Measurements from ENCODE around the gene NECAP2.
"Not testable (repeated sequence)": the region's sequence is repeated elsewhere in the genome, so short reads cannot be mapped to it uniquely, and the experiment has no call there.

NECAP2 gene

DNA sequence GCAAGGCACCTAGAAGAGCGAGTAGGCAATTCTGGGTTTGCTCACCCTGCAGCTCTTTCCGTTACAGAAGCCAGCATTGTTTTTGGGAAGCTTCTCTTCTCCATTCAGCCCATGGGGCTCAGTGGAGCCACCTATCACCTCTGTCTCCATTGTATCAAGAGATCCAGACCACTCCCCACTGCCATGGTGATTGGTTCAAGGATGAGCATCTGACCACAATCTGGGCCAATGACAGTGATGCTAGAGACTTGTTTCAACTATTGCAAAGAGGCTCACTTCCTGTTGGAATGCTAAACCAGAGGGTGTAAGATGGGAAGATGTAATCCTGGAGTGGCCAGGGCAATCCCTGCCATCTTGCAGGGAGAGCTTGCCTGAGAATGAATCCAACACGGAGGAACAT is 9.9 kb upstream of the NECAP2 start:
- DNase-seq (ENCODE audit: low spot score), result no peak

DNA sequence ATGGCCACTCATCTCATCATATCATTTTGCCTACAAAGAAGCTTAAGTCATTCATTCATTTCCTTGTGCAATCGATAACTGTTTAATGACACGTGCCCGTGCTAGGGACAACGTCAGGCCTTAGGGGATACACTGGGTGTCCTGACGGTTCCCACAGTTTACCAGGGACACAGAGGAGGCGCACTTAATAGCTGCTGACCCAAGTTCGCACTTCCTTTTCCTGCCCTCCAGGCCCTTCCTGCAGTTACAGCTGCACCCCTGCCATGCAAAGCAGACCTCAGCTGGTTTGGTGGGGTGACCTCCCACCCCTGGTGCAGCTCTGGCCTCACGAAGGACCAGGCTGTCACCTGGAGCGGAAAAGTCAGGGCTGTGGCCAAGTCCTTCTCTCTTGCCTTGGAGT is 7.5 kb upstream of the NECAP2 start:
- DNase-seq (ENCODE audit: low spot score), result no peak

DNA sequence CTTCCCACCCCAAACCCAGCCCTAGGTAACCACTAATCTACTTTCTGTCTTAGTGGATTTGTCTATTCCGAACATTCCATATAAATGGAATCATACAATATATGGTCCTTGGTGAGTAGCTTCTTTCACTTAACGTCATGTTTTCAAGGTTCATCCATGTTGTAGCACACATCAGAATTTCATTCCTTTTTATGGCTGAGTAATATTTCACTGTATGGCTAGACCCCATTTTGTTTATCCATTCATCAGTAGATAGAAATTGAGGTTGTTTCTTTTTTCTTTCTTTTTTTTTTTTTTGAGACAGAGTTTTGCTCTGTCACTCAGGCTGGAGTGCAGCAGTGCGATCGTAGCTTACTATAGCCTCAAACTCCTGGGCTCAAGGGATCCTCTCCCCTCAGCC is 6.5 kb upstream of the NECAP2 start:
- no peak for DNase-seq (ENCODE audit: low spot score)

DNA sequence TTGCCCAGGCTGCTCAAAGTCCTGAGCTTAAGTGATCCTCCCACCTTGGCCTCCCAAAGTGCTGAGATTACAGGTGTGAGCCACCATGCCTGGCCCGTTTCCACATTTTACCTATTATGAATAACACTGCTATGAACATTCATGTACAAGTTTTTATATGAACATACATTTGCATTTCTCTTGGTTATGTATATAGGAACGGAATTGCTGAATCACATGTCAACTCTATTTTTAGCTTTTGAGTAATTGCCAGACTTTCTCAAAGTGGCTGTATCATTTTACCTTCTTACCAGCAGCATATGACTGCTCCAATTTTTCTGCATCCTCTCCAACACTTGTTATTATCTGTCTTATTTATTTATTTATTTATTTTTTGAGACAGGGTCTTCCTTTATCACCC is 6.0 kb upstream of the NECAP2 start:
- no peak for DNase-seq (ENCODE audit: low spot score)

DNA sequence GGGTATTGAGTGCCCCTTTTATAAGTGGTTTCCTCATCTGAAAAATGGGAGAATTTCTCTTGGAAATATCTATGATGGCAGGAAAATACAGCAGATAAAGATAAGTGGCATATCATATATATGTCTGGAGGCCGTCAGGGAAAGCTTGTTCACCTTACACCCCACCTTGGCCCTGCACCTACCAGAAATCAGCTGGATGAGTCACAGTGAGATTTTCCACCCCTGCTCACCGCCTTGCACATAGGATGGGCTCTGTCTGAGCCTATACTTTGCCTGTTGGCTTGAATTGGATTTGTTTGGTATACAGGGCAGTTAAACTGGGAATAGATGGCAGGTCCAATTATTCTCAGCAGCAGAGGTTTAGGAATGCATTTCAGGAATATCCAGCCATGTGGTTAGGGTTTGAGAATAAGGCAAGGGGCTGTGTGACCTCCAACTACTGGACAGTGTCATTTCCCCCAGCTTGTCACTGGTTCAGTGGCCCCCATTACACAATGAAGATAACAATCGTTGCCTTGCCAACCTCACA is 3.5 kb upstream of the NECAP2 start, which contains the start of gene SPATA21:
Gene SPATA21, minus strand, starts transcription at position 479 of the 529 bp plus-strand sequence. CDS start 6,053 bp downstream, outside the sequence.
- DNase-seq (ENCODE audit: low spot score), result no peak

DNA sequence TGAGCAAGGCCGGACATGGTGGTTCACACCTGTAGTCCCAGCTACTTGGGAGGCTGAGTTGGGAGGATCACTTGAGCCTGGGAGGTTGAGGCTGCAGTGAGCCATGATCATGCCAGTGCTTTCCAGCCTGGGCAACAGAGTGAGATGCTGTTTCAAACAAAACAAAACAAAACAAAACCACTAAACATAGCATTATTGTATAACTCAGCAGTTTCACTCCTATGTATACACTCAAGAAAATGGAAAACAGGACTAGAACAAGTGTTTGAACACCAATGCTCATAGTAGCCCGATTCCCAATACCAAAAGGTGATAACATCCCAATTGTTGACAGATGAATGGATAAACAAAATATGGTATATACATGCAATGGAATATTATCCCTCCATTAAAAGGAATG is 2.0 kb upstream of the NECAP2 start:
- DNase-seq (ENCODE audit: low spot score), result no peak

DNA sequence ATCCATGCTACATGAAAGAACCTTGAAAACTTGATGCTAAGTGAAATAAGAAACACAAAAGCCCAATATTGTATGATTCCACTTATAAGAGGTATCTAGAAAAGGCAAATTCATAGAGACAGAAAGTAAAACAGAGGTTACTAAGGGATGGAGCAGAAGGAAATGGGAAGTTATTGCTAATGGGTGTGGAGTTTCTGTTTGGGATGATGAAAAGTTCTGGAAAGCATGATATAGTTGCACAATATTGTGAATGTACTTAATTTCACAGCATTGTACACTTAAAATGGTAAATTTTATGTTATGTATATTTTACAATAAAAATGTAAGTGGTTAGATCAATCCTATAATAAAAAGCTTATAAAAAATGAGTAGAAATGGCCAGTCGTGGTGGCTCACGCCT is 1.6 kb upstream of the NECAP2 start:
- no peak for DNase-seq (ENCODE audit: low spot score)

DNA sequence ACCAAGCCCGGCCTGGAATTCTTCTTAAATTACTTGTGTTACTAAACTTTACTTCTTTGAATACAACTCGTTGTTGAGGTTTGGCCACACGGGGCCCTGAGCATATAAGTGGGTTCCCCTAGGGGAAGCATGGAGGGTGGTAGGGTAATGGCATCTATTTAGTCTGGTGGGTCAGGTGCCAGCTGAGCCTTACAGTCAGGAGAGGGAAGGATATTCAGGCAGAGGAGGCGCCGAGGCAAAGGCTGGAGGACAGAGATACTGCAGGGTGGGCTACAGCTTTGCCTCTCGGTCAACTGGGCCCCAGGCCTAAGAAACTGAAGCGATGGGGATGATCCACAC is 424 bp upstream of the NECAP2 start:
- DNase-seq (ENCODE audit: low spot score), result no peak

DNA sequence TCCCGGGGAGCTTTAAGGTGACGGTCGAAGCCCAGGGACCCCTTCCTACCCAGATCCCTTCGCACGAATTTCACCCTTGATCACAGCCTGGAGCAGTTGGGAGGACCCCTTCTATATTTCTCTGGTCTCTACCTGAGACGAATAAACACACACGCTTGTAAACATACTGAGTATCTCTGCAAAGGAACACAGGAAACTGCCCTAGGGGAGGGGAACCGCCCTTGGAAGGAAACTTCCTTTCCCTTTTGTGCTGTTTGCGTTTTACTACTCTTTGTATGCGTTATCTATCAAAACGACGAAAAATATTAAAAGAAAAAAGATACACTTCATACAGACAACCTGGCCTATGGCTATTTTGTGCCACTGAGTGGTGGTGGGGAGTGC is 750 bp downstream of the NECAP2 start:
- DNase-seq (ENCODE audit: low spot score), result peak; percentile 61

DNA sequence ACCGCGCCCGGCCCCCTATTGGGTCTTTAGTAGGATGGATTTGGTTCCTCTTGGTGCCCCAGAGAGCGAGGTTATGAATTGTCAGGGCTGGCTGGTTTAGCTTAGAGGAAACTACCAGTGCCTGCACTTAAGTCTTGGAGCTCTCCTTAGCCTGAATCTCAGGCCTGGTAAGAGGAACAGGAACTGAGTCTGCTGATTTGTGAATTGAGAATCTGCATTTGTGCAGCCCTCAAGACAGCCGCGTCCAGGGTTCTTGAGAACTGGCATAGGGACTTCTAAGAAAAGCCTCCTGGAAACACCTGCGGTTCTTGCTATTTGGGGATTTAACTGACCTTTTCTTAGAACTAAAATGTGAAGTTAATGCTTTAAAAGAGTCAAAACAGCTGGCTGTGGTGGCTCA is 1.7 kb downstream of the NECAP2 start:
- no peak for DNase-seq (ENCODE audit: low spot score)

DNA sequence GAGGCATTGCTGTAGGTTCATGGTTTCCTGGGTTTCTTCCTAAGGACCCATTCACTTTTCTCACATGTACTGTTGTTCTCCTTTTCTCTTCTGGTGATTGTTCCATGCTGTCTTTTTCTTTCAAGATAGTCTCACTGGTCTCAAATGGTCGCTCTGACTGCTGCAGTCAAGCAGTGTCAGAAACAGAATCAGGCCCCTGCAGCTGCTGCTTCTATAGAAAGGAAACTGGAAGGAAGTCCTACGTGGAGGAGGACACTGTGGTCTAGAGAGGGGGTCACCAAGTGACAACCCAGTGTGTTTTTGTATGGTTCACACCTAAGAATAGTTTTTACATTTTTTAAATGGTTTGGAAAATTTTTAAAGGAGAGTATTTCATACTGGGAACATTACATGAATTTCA is 2.4 kb downstream of the NECAP2 start:
- DNase-seq (ENCODE audit: low spot score), result no peak

DNA sequence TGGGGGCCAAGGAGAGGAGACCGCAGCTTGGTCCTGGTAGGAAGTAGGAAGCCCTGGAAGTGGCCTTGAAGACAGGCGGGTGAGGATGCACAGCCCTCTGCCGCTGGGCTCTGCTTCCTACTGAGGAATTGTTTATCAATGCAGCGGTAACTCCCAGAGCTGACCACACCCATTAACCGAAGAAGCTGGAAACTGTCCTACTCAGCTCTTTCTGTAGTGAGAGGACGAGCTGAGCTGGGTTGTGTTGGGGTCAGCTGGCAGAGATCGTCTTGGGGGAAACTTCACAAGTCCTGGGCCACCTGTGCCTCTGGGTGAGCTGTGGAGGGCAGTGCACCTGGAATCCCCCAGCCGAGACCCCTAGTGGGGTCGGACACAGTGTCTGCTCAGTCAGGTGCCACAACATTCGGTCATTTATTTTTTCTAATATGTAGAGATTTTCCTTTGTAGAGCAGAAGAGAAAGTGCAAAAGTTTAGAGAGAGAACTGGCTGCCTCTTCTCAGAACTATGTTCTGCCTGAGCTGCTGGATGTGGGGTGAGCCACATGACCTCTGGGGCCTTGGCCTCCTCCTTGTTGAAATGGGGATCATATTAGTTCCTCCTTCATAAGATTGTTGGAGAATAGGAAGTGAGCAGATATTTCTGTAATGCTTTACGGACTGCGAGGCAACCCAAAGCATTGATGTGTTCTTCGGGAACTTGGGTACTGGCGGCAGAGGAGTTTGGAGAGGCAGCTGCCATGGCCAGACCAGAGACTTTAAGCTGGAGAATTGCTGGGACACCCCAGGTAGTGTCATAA is 3.6 kb downstream of the NECAP2 start:
- no peak for DNase-seq (ENCODE audit: low spot score)

DNA sequence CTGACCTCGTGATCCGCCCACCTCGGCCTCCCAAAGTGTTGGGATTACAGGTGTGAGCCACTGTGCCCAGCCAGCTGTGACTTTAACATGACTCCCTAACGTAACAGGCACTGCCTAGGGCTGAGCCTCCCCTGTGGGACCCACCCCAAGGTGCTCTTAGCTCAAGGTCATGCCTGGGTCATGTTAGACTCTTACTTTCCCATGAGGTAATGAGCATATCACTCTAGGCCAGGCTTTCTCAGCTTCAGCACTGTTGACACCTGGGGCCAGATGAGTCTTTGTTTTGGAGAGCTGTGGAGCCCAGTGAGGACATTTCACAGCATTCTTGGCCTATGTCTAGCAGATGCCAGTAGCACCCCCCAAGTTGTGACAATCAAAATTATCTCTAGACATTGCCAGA is 4.5 kb downstream of the NECAP2 start:
- no peak for DNase-seq (ENCODE audit: low spot score)

DNA sequence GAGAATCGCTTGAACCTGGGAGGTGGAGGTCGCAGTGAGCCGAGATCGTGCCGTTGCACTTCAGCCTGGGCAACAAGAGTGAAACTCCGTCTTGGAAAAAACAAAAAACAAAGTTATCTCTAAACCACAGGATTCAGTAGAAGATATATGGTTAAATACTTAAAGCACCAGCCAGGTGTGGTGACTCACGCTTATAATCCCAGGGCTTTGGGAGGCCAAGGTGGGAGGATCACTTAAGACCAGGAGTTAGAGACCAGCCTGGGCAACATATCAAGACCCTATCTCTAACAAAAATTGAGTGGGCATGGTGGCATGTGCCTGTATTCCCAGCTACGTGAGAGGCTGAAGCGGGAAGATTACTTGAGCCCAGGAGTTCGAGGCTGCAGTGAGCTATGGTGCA is 5.6 kb downstream of the NECAP2 start:
- DNase-seq (ENCODE audit: low spot score), result no peak

DNA sequence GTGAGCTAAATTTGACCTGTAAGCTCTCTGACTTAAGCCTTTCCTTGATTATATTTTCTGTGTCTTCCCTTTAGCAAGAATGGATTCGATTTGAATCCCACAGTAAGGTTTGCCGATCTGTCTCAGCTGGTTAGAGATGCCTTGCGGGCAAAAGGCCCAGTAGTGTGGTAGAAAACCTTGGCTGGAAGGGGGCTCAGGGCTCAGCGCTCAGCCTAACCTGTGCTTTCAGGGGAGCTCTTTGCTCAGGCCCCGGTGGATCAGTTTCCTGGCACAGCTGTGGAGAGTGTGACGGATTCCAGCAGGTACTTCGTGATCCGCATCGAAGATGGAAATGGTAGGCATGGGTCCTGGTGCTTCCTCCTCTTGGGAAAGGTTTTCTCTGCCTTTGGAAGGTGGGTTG is 7.1 kb downstream of the NECAP2 start:
- DNase-seq (ENCODE audit: low spot score), result no peak

DNA sequence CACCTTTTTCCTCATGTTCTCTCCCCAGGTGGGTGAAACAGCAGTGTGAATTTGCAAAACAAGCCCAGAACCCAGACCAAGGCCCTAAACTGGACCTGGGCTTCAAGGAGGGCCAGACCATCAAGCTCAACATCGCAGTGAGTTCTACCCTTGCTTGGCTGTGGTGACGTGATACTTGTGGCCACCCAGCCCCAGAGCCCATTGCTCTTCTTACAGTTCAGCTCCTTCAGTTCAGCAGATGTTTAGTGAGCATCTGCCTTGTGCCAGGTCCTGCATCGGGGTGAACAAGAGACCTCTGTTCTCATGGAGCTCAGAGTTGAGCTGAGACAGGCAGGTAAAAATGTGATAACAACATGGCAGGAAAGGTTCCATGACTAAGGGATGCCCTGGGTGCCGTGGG is 8.5 kb downstream of the NECAP2 start:
- no peak for DNase-seq (ENCODE audit: low spot score)

DNA sequence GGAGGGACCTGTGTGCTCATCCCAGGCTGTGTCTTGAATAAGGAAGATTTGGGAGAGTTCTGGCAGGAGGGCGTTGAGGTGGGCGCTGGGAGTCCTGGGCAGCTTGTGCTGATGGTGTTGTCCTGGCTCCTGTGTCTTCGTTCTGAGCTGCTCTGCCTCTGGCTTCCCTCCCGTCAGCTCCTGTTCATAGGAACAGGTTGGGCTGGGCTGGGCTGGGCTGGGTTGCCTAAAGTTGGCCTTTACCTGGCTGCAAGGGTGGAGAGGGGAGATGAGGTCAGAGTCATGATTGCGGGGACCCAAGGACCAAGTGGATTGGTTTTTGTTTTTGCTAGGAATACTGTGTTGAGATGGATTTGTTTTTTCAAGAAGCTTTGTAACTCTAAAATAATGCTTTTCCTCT is 9.1 kb downstream of the NECAP2 start:
- no peak for DNase-seq (ENCODE audit: low spot score)

DNA sequence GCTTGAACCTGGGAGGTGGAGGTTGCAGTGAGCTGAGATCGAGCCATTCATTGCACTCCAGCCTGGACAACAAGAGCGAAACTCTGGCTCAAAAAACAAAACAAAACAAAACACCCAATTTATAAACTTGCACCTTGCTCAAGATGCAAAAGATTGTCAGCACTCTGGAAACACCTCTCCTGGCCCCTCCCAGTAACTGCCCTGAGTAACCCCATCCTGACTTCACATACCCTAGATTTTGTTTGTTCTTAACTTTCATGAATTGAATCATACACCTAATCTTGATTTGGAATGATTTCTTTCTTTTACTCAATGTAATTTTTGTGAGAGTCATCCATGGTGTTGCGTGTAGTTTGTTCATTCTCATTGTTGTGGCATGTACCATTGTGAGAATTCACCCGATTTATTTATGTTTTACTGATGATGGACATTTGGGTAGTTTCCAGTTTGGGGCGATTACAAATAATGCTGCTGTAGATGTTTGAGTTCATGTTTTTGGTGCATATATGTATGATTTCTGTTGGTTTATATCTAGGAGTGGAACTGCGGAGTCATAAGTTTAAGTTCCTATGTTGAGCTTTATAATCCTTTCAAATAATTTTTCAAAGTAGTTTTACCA is 10.4 kb downstream of the NECAP2 start:
- no peak for DNase-seq (ENCODE audit: low spot score)

DNA sequence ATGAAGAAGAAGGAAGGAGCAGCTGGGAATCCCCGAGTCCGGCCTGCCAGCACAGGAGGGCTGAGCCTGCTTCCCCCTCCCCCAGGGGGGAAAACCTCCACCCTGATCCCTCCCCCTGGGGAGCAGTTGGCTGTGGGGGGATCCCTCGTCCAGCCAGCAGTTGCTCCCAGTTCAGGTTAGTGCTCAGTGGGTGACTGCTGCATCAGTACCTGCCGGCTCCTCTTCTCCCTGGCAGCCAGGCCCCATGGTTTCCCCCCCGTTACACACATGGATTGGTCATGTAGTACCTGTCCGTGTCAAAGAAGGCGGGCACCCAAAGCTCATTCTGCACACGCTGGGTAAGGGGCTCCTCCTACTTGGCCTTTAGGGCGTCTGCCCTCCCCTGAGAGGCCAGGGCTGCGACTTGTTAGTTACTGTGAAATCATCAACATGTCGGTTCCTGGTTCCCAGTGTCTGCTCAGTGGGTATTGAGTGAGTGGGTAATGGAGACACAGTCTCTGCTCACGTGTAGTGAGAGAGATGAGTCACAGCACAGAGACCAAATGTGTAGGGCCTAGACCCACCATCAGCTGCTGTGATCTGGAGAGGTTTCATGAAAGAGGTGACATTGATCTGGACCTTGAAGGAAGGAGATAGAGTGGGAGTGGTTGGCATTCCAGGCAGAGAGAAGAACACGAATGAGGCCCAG is 11.5 kb downstream of the NECAP2 start:
- no peak for DNase-seq (ENCODE audit: low spot score)

DNA sequence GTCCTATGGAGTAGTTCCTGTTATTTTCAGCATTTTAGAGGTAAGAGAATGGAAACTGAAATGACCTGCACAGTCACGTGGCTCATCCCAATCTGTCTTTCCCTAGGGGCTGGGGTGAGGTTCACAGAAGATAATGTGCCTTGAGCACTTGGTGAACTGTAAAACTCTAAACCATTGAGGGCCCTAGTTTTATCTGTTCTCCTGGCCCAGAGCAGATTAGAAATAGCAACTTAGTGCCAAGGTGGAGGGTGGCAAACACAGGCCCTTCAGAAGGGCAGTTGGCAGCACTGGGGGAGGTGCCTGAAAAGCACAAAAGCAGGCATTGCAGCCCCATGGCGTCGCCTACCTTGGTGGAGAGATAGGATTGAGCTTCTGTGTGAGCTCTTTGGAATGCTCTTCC is 14.4 kb downstream of the NECAP2 start:
- not testable (repeated sequence) for DNase-seq (ENCODE audit: low spot score)

DNA sequence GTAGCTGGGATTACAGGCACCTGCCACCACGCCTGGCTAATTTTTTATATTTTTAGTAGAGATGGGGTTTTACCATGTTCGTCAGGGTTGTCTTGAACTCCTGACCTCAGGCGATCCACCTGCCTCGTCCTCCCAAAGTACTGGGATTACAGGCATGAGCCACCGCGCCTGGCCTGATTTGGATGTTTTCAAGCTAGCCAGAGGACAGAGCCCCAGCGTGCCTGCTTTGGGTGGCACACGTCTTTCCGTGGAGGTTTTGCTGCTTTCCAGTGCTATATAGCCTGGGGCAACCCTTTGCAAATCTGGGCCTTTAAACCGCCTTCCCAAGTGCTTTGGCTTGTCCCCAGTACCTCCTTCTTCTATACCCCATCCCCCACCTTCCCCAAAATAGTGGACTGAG is 15.6 kb downstream of the NECAP2 start:
- DNase-seq (ENCODE audit: low spot score), result not testable (repeated sequence)

DNA sequence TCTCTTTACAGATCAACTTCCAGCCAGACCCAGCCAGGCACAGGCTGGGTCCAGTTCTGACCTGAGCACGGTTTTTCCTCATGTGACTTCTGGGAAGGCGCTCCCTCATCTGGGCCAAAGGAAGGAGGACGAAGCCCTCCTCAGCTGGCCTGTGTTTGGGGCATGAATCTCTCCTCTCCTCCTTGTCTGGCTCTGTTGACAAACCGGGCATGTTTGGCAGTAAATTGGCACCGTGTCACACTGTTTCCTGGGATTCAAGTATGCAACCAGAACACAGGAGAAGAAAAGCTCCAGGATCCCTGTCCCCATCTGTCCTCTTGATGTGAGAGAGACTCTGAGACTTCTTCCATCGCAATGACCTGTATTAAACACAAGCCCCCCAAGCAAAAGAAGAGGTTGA is 18.3 kb downstream of the NECAP2 start:
- no peak for DNase-seq (ENCODE audit: low spot score)

DNA sequence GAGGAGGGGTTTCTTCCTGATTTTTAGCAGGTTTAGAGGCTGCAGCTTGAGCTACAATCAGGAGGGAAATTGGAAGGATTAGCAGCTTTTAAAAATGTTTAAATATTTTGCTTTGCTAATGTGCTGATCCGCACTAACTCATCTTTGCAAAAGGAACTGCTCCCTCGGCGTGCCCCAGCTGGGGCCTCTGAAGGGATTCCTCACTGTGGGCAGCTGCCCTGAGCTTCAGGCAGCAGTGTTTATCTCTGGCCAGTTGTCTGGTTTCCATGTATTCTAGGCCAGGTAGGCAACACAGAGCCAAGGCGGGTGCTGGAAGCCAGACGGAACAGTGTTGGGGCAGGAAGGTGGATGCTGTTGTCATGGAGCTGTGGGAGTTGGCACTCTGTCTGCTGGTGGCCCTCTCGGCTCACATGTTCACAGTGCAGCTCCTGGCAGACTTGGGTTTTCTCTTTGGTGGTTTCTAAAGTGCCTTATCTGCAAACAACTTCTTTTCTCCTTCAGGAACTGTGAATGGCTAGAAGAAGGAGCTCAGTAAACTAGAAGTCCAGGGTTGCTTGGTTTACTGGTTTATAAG is 18.9 kb downstream of the NECAP2 start:
- DNase-seq (ENCODE audit: low spot score), result no peak
